ENCODE measurements around the gene TAAR5.

The TAAR5 gene

DNA sequence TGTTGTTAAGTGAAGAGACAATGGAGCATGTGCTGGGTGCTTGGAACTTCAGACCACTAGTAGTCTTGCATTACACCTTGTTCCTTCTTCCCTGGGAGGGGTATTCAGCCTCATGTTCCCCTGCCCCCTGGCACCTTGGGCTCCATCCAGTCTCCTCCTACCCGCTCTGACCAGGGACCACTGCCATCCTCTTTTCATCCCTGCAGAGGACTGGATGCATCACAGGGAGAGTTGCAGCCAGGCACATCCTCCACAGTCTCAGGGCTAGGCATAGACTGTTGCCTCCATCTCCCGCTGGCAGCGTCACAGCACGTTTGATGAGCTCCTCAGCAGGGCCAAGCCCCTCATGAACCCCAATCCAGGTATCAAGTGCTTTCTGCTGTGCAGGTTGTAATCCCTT is 38.3 kb downstream of the TAAR5 start:
- TF ChIP-seq CTCF (IDR thresholded peaks at IDR 0.05; ENCODE audit: low read depth, low read length), result no peak
- in situ Hi-C loops (cut with HindIII; ENCODE audit: low sequenced_read_pairs), result no loop called here
- no peak overlapping the region for H3K4me3 ChIP-seq (ENCODE audit: low read depth, low read length)
- DNase-seq (ENCODE audit: low read depth, low spot score), result no peak

- no peak for DNase-seq (ENCODE audit: low read depth, low spot score)
- no peak for TF ChIP-seq CTCF (IDR thresholded peaks at IDR 0.05; ENCODE audit: low read depth, low read length)
- H3K4me3 ChIP-seq (ENCODE audit: low read depth, low read length), result no peak overlapping the region
- in situ Hi-C loops (cut with HindIII; ENCODE audit: low sequenced_read_pairs), result no loop called here
Observed at GRCh38 chr6:132548746-132549463, 40.6 kb downstream of the TAAR5 start.

GRCh38 chr6:132544826-132545225 is 44.7 kb downstream of the TAAR5 start:
- in situ Hi-C loops (cut with HindIII; ENCODE audit: low sequenced_read_pairs), result no loop called here
- H3K4me3 ChIP-seq (ENCODE audit: low read depth, low read length), result no peak overlapping the region
- no peak for DNase-seq (ENCODE audit: low read depth, low spot score)
- no peak for TF ChIP-seq CTCF (IDR thresholded peaks at IDR 0.05; ENCODE audit: low read depth, low read length)

All from astrocyte of the spinal cord (primary cell).